Left ventricle myocardium superior (tissue), 1 donor: ENCODE results near the gene GLRA1. TPM values are rescaled to one million over a fixed set of nuclear protein-coding genes. Genes with fewer than 3 reads are reported as not detected.
"Not testable (repeated sequence)": the region's sequence is repeated elsewhere in the genome, so short reads cannot be mapped to it uniquely, and the experiment has no call there.

Experiments used
- ATAC-seq: fragments of 200-7000 bp; cut with Tn5 transposase; one replicate; pipeline ENCODE4 v1.9.1; 2020; ENCODE audit warnings: mild to moderate bottlenecking, moderate library complexity
- DNase-seq: peaks from one replicate; pipeline ENCODE4 v3.0.0-alpha.2; 2020
- intact Hi-C: fragments of 100-400 bp; cut with micrococcal nuclease; formaldehyde crosslinking; loops from one replicate; pipeline ENCODE4 v1.11.0; 2022
- total RNA-seq: library from RNA; stranded (reverse); fragmentation: NEBNext Ultra II Directional; extraction: Animal tissue kit (Norgen Biotek cat#: 25700); gene quantifications from one replicate; pipeline ENCODE4 v1.2.1, GENCODE V29; 2021
- donor health status: DM: no; HTN: yes; CAD: no; lungs with severe emphysema.

Gene GLRA1
- total RNA-seq, 1 donor from 2014 or later = not detected

GRCh38 chr5:151787817-151788216, 136.8 kb downstream of the GLRA1 start:
- intact Hi-C loops = no loop called here
- ATAC-seq (no peak), DNase-seq (no peak)

- ATAC-seq (no peak), DNase-seq (no peak)
- intact Hi-C loops = no loop called here
Measured at GRCh38 chr5:151786468-151786867, 138.2 kb downstream of the GLRA1 start.

- DNase-seq (no peak), ATAC-seq (no peak)
- intact Hi-C loops = no loop called here
Measured at GRCh38 chr5:151784141-151784540, 140.5 kb downstream of the GLRA1 start.

GRCh38 chr5:151783664-151784063, 141.0 kb downstream of the GLRA1 start:
- ATAC-seq, intact Hi-C loops, DNase-seq: not testable (repeated sequence)

GRCh38 chr5:151781201-151781600, 143.4 kb downstream of the GLRA1 start:
- intact Hi-C loops = no loop called here
- DNase-seq (no peak), ATAC-seq (no peak)

GRCh38 chr5:151780348-151780747, 144.3 kb downstream of the GLRA1 start:
- intact Hi-C loops = no loop called here
- no peak for ATAC-seq

GRCh38 chr5:151779531-151780125, 145.0 kb downstream of the GLRA1 start:
- intact Hi-C loops = no loop called here
- DNase-seq (no peak), ATAC-seq (peak; percentile 30)

More at GRCh38 chr5:151780348-151780747, 144.3 kb downstream of the GLRA1 start:
- DNase-seq = no peak

GRCh38 chr5:151775025-151775606, 149.5 kb downstream of the GLRA1 start:
- intact Hi-C loops = no loop called here
- DNase-seq = no peak
- no peak for ATAC-seq

- intact Hi-C loops = no loop called here
- DNase-seq (no peak), ATAC-seq (no peak)
Measured at GRCh38 chr5:151773951-151774350, 150.7 kb downstream of the GLRA1 start.

GRCh38 chr5:151772846-151773561, 151.6 kb downstream of the GLRA1 start:
- ATAC-seq (no peak), DNase-seq (no peak)
- intact Hi-C loops = no loop called here

Other genes with a start within 250 kb of the GLRA1 start
- gene SPARC, start 237.9 kb downstream of the GLRA1 start, total RNA-seq = 439 TPM
- 63.2 TPM for gene ATOX1, start 166.2 kb downstream of the GLRA1 start, total RNA-seq
- gene G3BP1, start 152.9 kb downstream of the GLRA1 start, total RNA-seq = 125 TPM